Right lobe of liver (tissue), 6 donors: ENCODE results near the gene FGA. TPM values are rescaled to one million over a fixed set of nuclear protein-coding genes. Genes with fewer than 3 reads are reported as not detected.

ENCODE experiments used
- ATAC-seq, 4 donors: fragments of 200-7000 bp; cut with Tn5 transposase; one replicate each; pipeline ENCODE4 v1.9.1; 2020; ENCODE audit warnings: mild to moderate bottlenecking in 4 of 4, moderate library complexity in 4 of 4
- DNase-seq, 3 donors: peaks; one replicate each; pipeline ENCODE4 v3.0.0-alpha.2; 2020
- H3K27ac ChIP-seq, 3 donors: fragments of 200-600 bp; one replicate each; pipeline ENCODE4 v1.8.0; 2022
- H3K27me3 ChIP-seq, 2 donors: fragments of 200-600 bp; one replicate each; pipeline ENCODE4 v1.8.0; 2022
- H3K36me3 ChIP-seq, 4 donors: fragments of 200-600 bp; sonication (generic) in 1 of 4; one replicate each; pipeline versions ENCODE4 v1.5.1 to v1.8.0; 2017 to 2022; ENCODE audit warnings: control low read depth in 1 of 4
- H3K4me1 ChIP-seq, 4 donors: fragments of 200-600 bp; sonication (generic) in 1 of 4; one replicate each; pipeline versions ENCODE4 v1.5.1 to v1.8.0; 2017 to 2022; ENCODE audit warnings: control low read depth in 1 of 4
- H3K4me3 ChIP-seq, 3 donors: fragments of 200-600 bp; one replicate each; pipeline ENCODE4 v1.8.0; 2022
- H3K9me3 ChIP-seq, 4 donors: fragments of 200-600 bp; sonication (generic) in 1 of 4; one replicate each; pipeline versions ENCODE4 v1.5.1 to v1.8.0; 2017 to 2022; ENCODE audit warnings: control low read depth in 1 of 4
- POLR2A ChIP-seq: fragments of 450-650 bp; IDR thresholded peaks from one replicate; pipeline ENCODE4 v1.6.1; 2017; ENCODE audit warnings: antibody characterized with exemption, mild to moderate bottlenecking
- whole genome bisulfite sequencing: methylation state at CpG from one replicate; pipeline ENCODE4 v1.1.6; 2018; ENCODE audit warnings: low coverage, low lambda C conversion rate; ENCODE audit not compliant: insufficient coverage; ENCODE audit errors: missing lambda C conversion rate; 5-methylcytosine and 5-hydroxymethylcytosine counted together
- intact Hi-C, 2 donors: fragments of 100-400 bp; cut with DNase I; formaldehyde crosslinking; loops; one replicate each; pipeline versions ENCODE4 v1.11.2 to v1.14.1; 2022
- total RNA-seq, 6 experiments: library from RNA; depleted of rRNA in 2 of 6; stranded (reverse); fragments of >200 nt in 2 of 6; fragmentation: NEBNext Ultra II Directional in 3 of 6; extraction: Animal tissue kit (Norgen Biotek cat#: 25700) in 3 of 6; gene quantifications; one replicate each; pipeline versions ENCODE4 v1.1.0 to v1.2.4, GENCODE V29; 2016 to 2023
- TF ChIP-seq, protein P1 (sequence below), 4 donors: fragments of 200-600 bp in 3 of 4; fragments of 450-650 bp in 1 of 4; IDR thresholded peaks; one replicate each; pipeline versions ENCODE4 v1.5.1 to v1.8.0; 2016 to 2022; ENCODE audit warnings: antibody characterized with exemption in 4 of 4, mild to moderate bottlenecking in 2 of 4
- donor health status: DM: no; HTN: yes; CAD: no.
- donor health status: DM: no; HTN: no; CAD: no.
- donor health status: DM: no; HTN: no; CAD: no.
- donor health status: DM: no; HTN: yes; CAD: no.
- donor health status: DM: no; HTN: yes; CAD: no.

Gene FGA
- total RNA-seq, 6 experiments from 2014 or later: 8,384 to 20,319 (median 15,496) TPM

DNA sequence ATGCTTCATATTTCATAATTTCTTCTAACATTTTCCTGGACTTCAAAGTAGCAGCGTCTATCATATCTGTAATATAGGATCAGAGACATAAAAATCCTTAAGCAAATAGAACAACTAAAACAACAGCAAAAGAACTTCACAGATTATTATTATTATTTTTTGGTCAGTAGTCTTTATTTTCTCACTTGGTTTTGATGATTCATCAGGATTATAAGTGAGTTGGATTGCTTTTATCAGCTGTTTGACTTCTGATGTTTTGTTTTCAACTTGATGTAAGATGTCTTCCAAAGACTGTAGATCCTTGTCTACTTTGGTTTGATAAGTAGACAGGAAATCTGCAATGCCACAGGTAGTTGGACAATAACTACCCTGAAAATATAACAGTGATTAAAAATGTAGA, 21.3 kb upstream of the FGA start:
- no peaks in the 10 kb centered on the region for H3K9me3 ChIP-seq
- H3K36me3 ChIP-seq: peaks cover 11 to 47% (median 33%) of the 10 kb centered on the region in 4 donors
- WGBS: 17% methylated on average over 1 of the region's 1 CpG
- intact Hi-C loops: loop anchor here in 1 of 2 donors (5.0 kb wide), 1 partner anchor 45 kb away; no protein-coding TSS in a partner anchor
- no peak for DNase-seq
- TF ChIP-seq POLR2A: no peak
- TF ChIP-seq, protein P1, sequence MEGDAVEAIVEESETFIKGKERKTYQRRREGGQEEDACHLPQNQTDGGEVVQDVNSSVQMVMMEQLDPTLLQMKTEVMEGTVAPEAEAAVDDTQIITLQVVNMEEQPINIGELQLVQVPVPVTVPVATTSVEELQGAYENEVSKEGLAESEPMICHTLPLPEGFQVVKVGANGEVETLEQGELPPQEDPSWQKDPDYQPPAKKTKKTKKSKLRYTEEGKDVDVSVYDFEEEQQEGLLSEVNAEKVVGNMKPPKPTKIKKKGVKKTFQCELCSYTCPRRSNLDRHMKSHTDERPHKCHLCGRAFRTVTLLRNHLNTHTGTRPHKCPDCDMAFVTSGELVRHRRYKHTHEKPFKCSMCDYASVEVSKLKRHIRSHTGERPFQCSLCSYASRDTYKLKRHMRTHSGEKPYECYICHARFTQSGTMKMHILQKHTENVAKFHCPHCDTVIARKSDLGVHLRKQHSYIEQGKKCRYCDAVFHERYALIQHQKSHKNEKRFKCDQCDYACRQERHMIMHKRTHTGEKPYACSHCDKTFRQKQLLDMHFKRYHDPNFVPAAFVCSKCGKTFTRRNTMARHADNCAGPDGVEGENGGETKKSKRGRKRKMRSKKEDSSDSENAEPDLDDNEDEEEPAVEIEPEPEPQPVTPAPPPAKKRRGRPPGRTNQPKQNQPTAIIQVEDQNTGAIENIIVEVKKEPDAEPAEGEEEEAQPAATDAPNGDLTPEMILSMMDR (IDR thresholded peaks at IDR 0.05): no peak
- peak overlapping the region; percentile 28 to 67 (median 66) for H3K4me3 ChIP-seq
- H3K4me1 ChIP-seq: peaks cover 0 to 37% (median 12%) of the 10 kb centered on the region in 4 donors
- no peak for ATAC-seq
- H3K27me3 ChIP-seq: no peaks in the 10 kb centered on the region
- peak overlapping the region; percentile 62 to 94 (median 71) for H3K27ac ChIP-seq

DNA sequence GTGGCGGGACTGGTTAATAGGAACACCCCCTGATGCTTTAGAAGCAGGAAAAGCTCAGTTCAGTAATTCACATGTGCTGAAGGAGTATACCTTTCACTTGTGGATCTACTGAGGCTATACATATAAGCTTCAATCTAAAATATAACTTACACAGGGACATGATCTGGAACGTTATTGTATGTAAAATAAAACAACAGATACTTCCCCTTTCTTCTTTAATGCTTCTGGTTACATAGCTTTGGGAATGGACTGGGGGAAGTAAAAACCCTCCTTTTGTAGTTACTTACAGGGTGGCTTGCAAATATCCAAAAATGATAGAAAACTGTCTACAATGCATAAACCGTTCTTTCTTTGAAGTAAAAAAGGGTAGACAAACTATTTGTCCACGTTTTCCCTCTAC, 20.0 kb upstream of the FGA start:
- peak overlapping the region; percentile 28 to 67 (median 66) for H3K4me3 ChIP-seq

DNA sequence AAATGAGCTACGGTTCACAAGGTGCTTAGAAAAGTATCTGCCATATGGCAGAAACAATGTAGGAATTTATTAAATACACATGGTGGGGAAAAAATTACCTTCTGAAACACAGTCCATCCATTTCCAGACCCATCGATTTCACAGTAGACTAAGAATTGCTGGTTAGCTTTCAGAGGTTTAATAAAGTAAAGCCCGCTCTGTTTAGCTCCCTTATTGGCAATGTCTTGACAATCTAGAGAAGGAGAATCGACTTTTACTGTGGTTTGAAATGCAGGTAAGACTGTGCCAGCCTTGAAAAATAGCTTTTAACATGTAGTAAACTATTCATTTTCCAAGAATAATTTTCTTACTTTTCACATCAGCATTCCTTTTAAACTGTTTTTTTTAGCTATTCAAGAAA, 19.0 kb upstream of the FGA start:
- intact Hi-C loops: no loop called here
- no peaks in the 10 kb centered on the region for H3K27me3 ChIP-seq
- peak overlapping the region; percentile 62 to 94 (median 71) for H3K27ac ChIP-seq
- ATAC-seq (no peak), DNase-seq (no peak)
- H3K4me3 ChIP-seq: peak overlapping the region; percentile 28 to 67 (median 66)
- peaks cover 0 to 25% (median 7%) of the 10 kb centered on the region in 4 donors for H3K4me1 ChIP-seq
- WGBS: 29% methylated on average over 4 of the region's 4 CpGs
- TF ChIP-seq POLR2A: peak; percentile 75
- TF ChIP-seq, protein P1 (IDR thresholded peaks at IDR 0.05): no peak
- peaks cover 11 to 69% (median 46%) of the 10 kb centered on the region in 4 donors for H3K36me3 ChIP-seq
- H3K9me3 ChIP-seq: no peaks in the 10 kb centered on the region

More for the DNA sequence above, 20.0 kb upstream of the FGA start:
- peaks cover 0 to 31% (median 9%) of the 10 kb centered on the region in 4 donors for H3K4me1 ChIP-seq
- DNase-seq (no peak), ATAC-seq (no peak)
- H3K9me3 ChIP-seq: no peaks in the 10 kb centered on the region
- intact Hi-C loops: loop anchor here in 1 of 2 donors (5.0 kb wide), 1 partner anchor 43 kb away; no protein-coding TSS in a partner anchor
- WGBS: 16% methylated on average over 4 of the region's 4 CpGs
- peak overlapping the region; percentile 62 to 94 (median 71) for H3K27ac ChIP-seq
- peak; percentile 66 for TF ChIP-seq POLR2A
- TF ChIP-seq, protein P1 (IDR thresholded peaks at IDR 0.05): no peak
- H3K36me3 ChIP-seq: peaks cover 11 to 59% (median 41%) of the 10 kb centered on the region in 4 donors
- no peaks in the 10 kb centered on the region for H3K27me3 ChIP-seq

DNA sequence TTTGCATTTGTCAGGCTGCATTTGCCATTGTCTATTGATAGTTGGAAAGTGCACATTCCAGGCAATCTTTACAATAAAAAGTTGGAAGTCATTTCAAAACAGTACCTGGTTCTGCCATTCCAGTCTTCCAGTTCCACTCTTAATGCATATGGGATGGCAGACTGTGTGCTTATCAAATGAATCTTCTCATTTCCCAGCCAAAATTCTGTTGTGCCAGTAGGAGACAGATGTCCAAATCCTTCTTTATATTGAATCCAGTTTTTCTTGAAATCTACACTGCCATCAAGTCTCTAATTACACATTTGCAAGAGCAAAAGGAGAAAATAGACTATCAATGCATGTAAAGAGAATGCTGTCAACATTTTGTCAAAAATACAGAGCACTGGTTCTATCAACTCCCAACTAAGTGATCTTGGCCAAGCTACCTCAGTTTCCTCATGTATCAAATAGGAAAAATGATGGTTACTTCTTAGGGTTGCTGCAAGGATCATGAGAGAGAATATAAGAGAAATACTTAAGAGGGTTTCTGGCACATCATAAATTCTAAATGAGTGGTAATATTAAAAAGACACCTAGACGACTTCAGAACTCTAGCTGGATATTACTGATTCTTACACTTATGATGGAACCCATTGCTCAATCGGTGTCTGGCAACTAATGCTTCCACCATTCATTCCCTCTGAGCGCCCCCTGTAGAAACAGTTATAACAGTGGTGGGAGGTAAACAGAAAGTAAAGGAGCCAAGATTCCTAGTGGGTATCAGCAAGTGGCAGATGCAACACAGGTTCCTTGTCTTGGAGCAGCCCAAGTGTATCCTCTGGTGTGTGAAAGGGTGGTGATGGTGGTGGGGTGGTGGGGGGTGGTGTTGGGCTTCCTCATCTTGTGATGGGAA, 18.1 kb upstream of the FGA start:
- Histone ChIP-seq H3K4me3 (peak overlapping the region; percentile 28 to 67 (median 66)), H3K4me1 (peaks cover 0 to 17% (median 4%) of the 10 kb centered on the region in 4 donors), H3K9me3 (no peaks in the 10 kb centered on the region), H3K27me3 (no peaks in the 10 kb centered on the region), H3K36me3 (peaks cover 11 to 74% (median 49%) of the 10 kb centered on the region in 4 donors), H3K27ac (peak overlapping the region in 2 of 3 donors; percentile 9 to 94)
- peak; percentile 26 for TF ChIP-seq POLR2A
- TF ChIP-seq, protein P1 (IDR thresholded peaks at IDR 0.05): peak in 2 of 4 donors; percentile 3 to 21
- 21% methylated on average over 3 of the region's 3 CpGs for WGBS
- intact Hi-C loops: no loop called here
- ATAC-seq (peak; percentile 3 to 19 (median 4)), DNase-seq (peak in 1 of 3 donors; percentile 55)
